COR-L47 (cell line): Measurements from ENCODE around the gene EVL.
A peak's percentile ranks its signal among the peaks of the same experiment; 100 is the strongest.
"Not testable (repeated sequence)": the region's sequence is repeated elsewhere in the genome, so short reads cannot be mapped to it uniquely, and the experiment has no call there.

Experiments
- DNase-seq: peaks from one replicate; lab custom pipeline; 2025; lab: John Stamatoyannopoulos, UW

The EVL gene

GRCh38 chr14:100172811-100173210 lies 107.6 kb downstream of the EVL start:
- DNase-seq: no peak

- no peak for DNase-seq
Measured at GRCh38 chr14:100173353-100173752, 108.1 kb downstream of the EVL start.

- no peak for DNase-seq
Measured at GRCh38 chr14:100176811-100177327, 111.6 kb downstream of the EVL start.

- DNase-seq: no peak
Measured at GRCh38 chr14:100178691-100179090, 113.5 kb downstream of the EVL start.

- not testable (repeated sequence) for DNase-seq
Measured at GRCh38 chr14:100180671-100181070, 115.4 kb downstream of the EVL start.

GRCh38 chr14:100181876-100182551 lies 116.8 kb downstream of the EVL start:
- not testable (repeated sequence) for DNase-seq

GRCh38 chr14:100187247-100187833 lies 122.1 kb downstream of the EVL start:
- DNase-seq: no peak

- no peak for DNase-seq
Measured at GRCh38 chr14:100188392-100189030, 123.3 kb downstream of the EVL start.

- no peak for DNase-seq
Measured at GRCh38 chr14:100190126-100190525, 124.9 kb downstream of the EVL start.

- no peak for DNase-seq
Measured at GRCh38 chr14:100191584-100192249, 126.5 kb downstream of the EVL start.

GRCh38 chr14:100192250-100192671 lies 127.0 kb downstream of the EVL start:
- no peak for DNase-seq

GRCh38 chr14:100192672-100193416 lies 127.6 kb downstream of the EVL start:
- peak; percentile 100 for DNase-seq
